ENCODE data around the gene ARFGEF2. TPM values are rescaled to one million over a fixed set of nuclear protein-coding genes. Genes with fewer than 3 reads are reported as not detected.

The ARFGEF2 gene
- total RNA-seq, 1 donor from 2014 or later, result 24.7 TPM

DNA sequence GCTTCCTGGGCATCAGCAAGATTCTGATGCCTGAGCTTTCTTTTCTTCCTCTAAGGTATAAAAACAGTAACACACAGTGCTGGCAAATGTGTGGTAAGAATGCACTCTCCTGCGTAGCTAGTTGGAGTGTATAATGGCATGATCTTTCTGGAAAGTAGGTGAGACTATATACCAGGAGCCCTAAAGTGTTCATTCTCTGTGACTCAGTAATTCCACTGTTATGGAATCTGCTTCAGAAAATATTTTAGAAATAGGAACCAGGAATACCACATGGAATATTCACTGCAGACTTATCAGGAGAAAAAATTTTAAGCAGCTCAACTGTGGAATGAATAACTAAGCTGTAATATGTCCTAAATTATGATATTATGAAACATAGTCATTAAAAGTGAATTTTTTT lies 107.7 kb downstream of the ARFGEF2 start:
- Mint-ChIP-seq H3K27me3 (ENCODE audit: low read depth) (no peaks in the 10 kb centered on the region), H3K4me1 (no peaks in the 10 kb centered on the region), H3K27ac (no peak overlapping the region), H3K36me3 (peaks cover 33% of the 10 kb centered on the region), H3K9me3 (no peaks in the 10 kb centered on the region), H3K4me3 (no peak overlapping the region)
- no peak for DNase-seq (ENCODE audit: low spot score in 2 of 2, unreplicated experiment in 2 of 2)
- TF ChIP-seq, protein P1, sequence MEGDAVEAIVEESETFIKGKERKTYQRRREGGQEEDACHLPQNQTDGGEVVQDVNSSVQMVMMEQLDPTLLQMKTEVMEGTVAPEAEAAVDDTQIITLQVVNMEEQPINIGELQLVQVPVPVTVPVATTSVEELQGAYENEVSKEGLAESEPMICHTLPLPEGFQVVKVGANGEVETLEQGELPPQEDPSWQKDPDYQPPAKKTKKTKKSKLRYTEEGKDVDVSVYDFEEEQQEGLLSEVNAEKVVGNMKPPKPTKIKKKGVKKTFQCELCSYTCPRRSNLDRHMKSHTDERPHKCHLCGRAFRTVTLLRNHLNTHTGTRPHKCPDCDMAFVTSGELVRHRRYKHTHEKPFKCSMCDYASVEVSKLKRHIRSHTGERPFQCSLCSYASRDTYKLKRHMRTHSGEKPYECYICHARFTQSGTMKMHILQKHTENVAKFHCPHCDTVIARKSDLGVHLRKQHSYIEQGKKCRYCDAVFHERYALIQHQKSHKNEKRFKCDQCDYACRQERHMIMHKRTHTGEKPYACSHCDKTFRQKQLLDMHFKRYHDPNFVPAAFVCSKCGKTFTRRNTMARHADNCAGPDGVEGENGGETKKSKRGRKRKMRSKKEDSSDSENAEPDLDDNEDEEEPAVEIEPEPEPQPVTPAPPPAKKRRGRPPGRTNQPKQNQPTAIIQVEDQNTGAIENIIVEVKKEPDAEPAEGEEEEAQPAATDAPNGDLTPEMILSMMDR (IDR thresholded peaks at IDR 0.05; ENCODE audit: unreplicated experiment), result no peak

- no peak overlapping the region for H3K27ac Mint-ChIP-seq
- no peak overlapping the region for H3K4me3 Mint-ChIP-seq
- TF ChIP-seq, protein P1 (IDR thresholded peaks at IDR 0.05; ENCODE audit: unreplicated experiment), result no peak
- H3K4me1 Mint-ChIP-seq, result no peaks in the 10 kb centered on the region
- H3K9me3 Mint-ChIP-seq, result no peaks in the 10 kb centered on the region
- peaks cover 28% of the 10 kb centered on the region for H3K36me3 Mint-ChIP-seq
- H3K27me3 Mint-ChIP-seq (ENCODE audit: low read depth), result no peaks in the 10 kb centered on the region
- DNase-seq (ENCODE audit: low spot score in 2 of 2, unreplicated experiment in 2 of 2), result no peak
Measured at GRCh38 chr20:49030954-49031619, 109.6 kb downstream of the ARFGEF2 start.

DNA sequence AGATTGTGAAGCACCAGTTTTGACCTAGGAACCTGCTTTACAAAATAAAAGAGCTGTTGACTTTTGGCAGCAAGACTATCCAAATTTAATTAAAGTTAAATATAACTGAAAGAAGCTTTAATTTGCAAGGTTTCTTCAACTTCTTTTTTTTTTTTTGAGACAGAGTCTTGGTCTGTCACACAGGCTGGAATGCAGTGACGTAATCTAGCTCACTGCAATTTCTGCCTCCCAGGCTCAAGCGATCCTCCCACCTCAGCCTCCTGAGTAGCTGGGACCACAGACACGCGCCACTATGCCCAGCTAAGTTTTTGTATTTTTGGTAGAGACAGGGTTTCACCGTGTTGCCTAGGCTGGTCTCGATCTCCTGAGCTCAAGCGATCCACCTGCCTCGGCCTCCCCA lies 110.9 kb downstream of the ARFGEF2 start:
- Mint-ChIP-seq H3K4me1 (no peaks in the 10 kb centered on the region), H3K36me3 (peaks cover 27% of the 10 kb centered on the region), H3K27me3 (ENCODE audit: low read depth) (no peaks in the 10 kb centered on the region), H3K4me3 (no peak overlapping the region), H3K27ac (no peak overlapping the region), H3K9me3 (no peaks in the 10 kb centered on the region)
- TF ChIP-seq, protein P1 (IDR thresholded peaks at IDR 0.05; ENCODE audit: unreplicated experiment), result no peak
- DNase-seq (ENCODE audit: low spot score in 2 of 2, unreplicated experiment in 2 of 2), result no peak

GRCh38 chr20:49034070-49034732 lies 112.7 kb downstream of the ARFGEF2 start:
- Mint-ChIP-seq H3K4me3 (no peak overlapping the region), H3K27me3 (ENCODE audit: low read depth) (no peaks in the 10 kb centered on the region), H3K4me1 (no peaks in the 10 kb centered on the region), H3K9me3 (no peaks in the 10 kb centered on the region), H3K27ac (no peak overlapping the region), H3K36me3 (peaks cover 18% of the 10 kb centered on the region)
- no peak for DNase-seq (ENCODE audit: low spot score in 2 of 2, unreplicated experiment in 2 of 2)
- TF ChIP-seq, protein P1 (IDR thresholded peaks at IDR 0.05; ENCODE audit: unreplicated experiment), result no peak

- peak overlapping the region; percentile 49 for H3K27ac Mint-ChIP-seq
- no peaks in the 10 kb centered on the region for H3K4me1 Mint-ChIP-seq
- DNase-seq (ENCODE audit: low spot score in 2 of 2, unreplicated experiment in 2 of 2), result no peak
- TF ChIP-seq, protein P1 (IDR thresholded peaks at IDR 0.05; ENCODE audit: unreplicated experiment), result no peak
- H3K9me3 Mint-ChIP-seq, result no peaks in the 10 kb centered on the region
- peaks cover 10% of the 10 kb centered on the region for H3K36me3 Mint-ChIP-seq
- H3K4me3 Mint-ChIP-seq, result no peak overlapping the region
- H3K27me3 Mint-ChIP-seq (ENCODE audit: low read depth), result no peaks in the 10 kb centered on the region
Measured at GRCh38 chr20:49037962-49038387, 116.5 kb downstream of the ARFGEF2 start.

Measured in mesothelial cell of epicardium (in vitro differentiated cells).